ENCODE results near the gene COMP.

DNA sequence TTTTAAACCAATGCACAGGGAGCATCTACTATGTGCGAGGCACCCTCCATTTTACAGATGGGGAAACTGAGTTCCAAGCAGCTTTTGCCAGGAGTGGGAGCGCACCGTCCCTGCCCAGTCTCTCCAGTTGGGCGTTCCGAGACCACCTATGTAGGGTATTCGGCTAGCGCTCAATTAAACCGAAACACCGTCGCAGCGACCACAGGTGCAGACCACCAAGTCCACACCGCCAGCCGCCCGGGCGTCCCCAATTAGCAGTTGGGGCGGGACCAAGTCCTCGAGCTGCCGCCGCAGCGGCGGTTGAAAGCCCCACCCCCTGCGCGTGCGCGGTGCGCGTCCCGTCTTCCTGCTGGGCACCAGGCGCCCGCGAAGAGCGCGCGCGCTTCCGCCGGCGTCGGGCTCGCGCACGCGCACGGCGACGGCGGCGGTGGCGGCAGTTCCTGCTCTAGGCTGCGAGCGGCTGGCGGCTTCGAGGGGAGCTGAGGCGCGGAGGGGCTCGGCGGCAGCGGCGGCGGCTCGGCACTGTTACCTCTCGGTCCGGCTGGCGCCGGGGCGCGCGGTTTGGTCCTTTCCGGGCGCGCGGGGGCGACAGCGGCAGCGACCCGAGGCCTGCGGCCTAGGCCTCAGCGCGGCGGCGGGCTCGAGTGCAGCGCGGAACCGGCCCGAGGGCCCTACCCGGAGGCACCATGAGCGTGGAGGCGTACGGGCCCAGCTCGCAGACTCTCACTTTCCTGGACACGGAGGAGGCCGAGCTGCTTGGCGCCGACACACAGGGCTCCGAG lies 40.6 kb upstream of the COMP start, which contains the start of gene UPF1:
- TF ChIP-seq POLR2A (IDR thresholded peaks at IDR 0.05) (peak in 3 of 4 donors; percentile 51 to 93 (median 80)), CTCF (IDR thresholded peaks at IDR 0.05) (peak in 4 of 6 experiments; percentile 43 to 63 (median 54)), EP300 (IDR thresholded peaks at IDR 0.05) (no peak)
